ENCODE results near the gene RBBP8NL.

RBBP8NL gene

GRCh38 chr20:62418709-62419487, 8.4 kb downstream of the RBBP8NL start:
- TF ChIP-seq TAF1 (IDR thresholded peaks at IDR 0.05; ENCODE audit: low read depth) = no peak

GRCh38 chr20:62417981-62418708, 9.2 kb downstream of the RBBP8NL start:
- TF ChIP-seq EP300 (IDR thresholded peaks at IDR 0.05; ENCODE audit: borderline replicate concordance) (no peak), ZBTB7A (IDR thresholded peaks at IDR 0.05; ENCODE audit: low read depth) (no peak), YY1 (IDR thresholded peaks at IDR 0.05; ENCODE audit: low read depth) (no peak), USF1 (IDR thresholded peaks at IDR 0.05) (no peak), FOXM1 (IDR thresholded peaks at IDR 0.05; ENCODE audit: borderline replicate concordance, low read depth) (no peak), TAF1 (IDR thresholded peaks at IDR 0.05; ENCODE audit: low read depth) (no peak), CEBPB (IDR thresholded peaks at IDR 0.05) (no peak), CREB1 (IDR thresholded peaks at IDR 0.05; ENCODE audit: low read depth) (no peak)

- TF ChIP-seq USF1 (IDR thresholded peaks at IDR 0.05) (no peak), TCF12 (IDR thresholded peaks at IDR 0.05; ENCODE audit: low read depth) (no peak), EGR1 (IDR thresholded peaks at IDR 0.05) (no peak), REST (IDR thresholded peaks at IDR 0.05; ENCODE audit: low read depth) (no peak), CEBPB (IDR thresholded peaks at IDR 0.05) (no peak), RAD21 (IDR thresholded peaks at IDR 0.05; ENCODE audit: low read depth) (no peak), EP300 (IDR thresholded peaks at IDR 0.05; ENCODE audit: borderline replicate concordance) (no peak)
Measured at GRCh38 chr20:62416651-62417637, 10.4 kb downstream of the RBBP8NL start.

GRCh38 chr20:62415354-62416111, 11.8 kb downstream of the RBBP8NL start:
- TF ChIP-seq FOXM1 (IDR thresholded peaks at IDR 0.05; ENCODE audit: borderline replicate concordance, low read depth) = no peak

GRCh38 chr20:62413896-62414481, 13.3 kb downstream of the RBBP8NL start:
- TF ChIP-seq NFIC (IDR thresholded peaks at IDR 0.05) = no peak
- TF ChIP-seq EP300 (IDR thresholded peaks at IDR 0.05; ENCODE audit: borderline replicate concordance) = no peak
- no peak for TF ChIP-seq CREB1 (IDR thresholded peaks at IDR 0.05; ENCODE audit: low read depth)
- no peak for TF ChIP-seq USF1 (IDR thresholded peaks at IDR 0.05)
- no peak for TF ChIP-seq TCF12 (IDR thresholded peaks at IDR 0.05; ENCODE audit: low read depth)
- TF ChIP-seq FOXM1 (IDR thresholded peaks at IDR 0.05; ENCODE audit: borderline replicate concordance, low read depth) = no peak
- TF ChIP-seq EGR1 (IDR thresholded peaks at IDR 0.05) = no peak
- TF ChIP-seq ZBTB7A (IDR thresholded peaks at IDR 0.05; ENCODE audit: low read depth) = no peak
- no peak for TF ChIP-seq MAX (IDR thresholded peaks at IDR 0.05)
- TF ChIP-seq TEAD4 (IDR thresholded peaks at IDR 0.05) = no peak
- no peak for TF ChIP-seq CEBPB (IDR thresholded peaks at IDR 0.05)
- no peak for TF ChIP-seq RAD21 (IDR thresholded peaks at IDR 0.05; ENCODE audit: low read depth)
- TF ChIP-seq YY1 (IDR thresholded peaks at IDR 0.05; ENCODE audit: low read depth) = no peak
- no peak for TF ChIP-seq TAF1 (IDR thresholded peaks at IDR 0.05; ENCODE audit: low read depth)
- TF ChIP-seq REST (IDR thresholded peaks at IDR 0.05; ENCODE audit: low read depth) = no peak

All from Ishikawa (cell line).